ENCODE measurements around the gene HYAL4. TPM values are rescaled to one million over a fixed set of nuclear protein-coding genes. Genes with fewer than 3 reads are reported as not detected.

Gene HYAL4
- total RNA-seq, 2 donors from 2014 or later: not detected

GRCh38 chr7:123860848-123861247 is 15.9 kb downstream of the HYAL4 start:
- H3K9me3 ChIP-seq (ENCODE audit: control insufficient read depth, low read length, poor library complexity, severe bottlenecking): no peaks in the 10 kb centered on the region
- H3K4me3 Mint-ChIP-seq: no peak overlapping the region
- no peak overlapping the region for H3K27ac Mint-ChIP-seq
- peaks cover 24% of the 10 kb centered on the region for H3K27me3 Mint-ChIP-seq
- ATAC-seq (no peak), DNase-seq (no peak)
- H3K4me1 Mint-ChIP-seq: peaks cover 3% of the 10 kb centered on the region
- no peaks in the 10 kb centered on the region for H3K36me3 Mint-ChIP-seq (ENCODE audit: low read depth)

GRCh38 chr7:123862775-123863174 is 17.8 kb downstream of the HYAL4 start:
- Mint-ChIP-seq H3K27me3 (peaks cover 22% of the 10 kb centered on the region), H3K36me3 (ENCODE audit: low read depth) (no peaks in the 10 kb centered on the region), H3K27ac (no peak overlapping the region), H3K4me1 (peaks cover 3% of the 10 kb centered on the region), H3K4me3 (no peak overlapping the region)
- DNase-seq (no peak), ATAC-seq (no peak)
- H3K9me3 ChIP-seq (ENCODE audit: control insufficient read depth, low read length, poor library complexity, severe bottlenecking): no peaks in the 10 kb centered on the region

- no peaks in the 10 kb centered on the region for H3K9me3 ChIP-seq (ENCODE audit: control insufficient read depth, low read length, poor library complexity, severe bottlenecking)
- Mint-ChIP-seq H3K36me3 (ENCODE audit: low read depth) (no peaks in the 10 kb centered on the region), H3K27ac (no peak overlapping the region), H3K4me3 (no peak overlapping the region), H3K27me3 (peaks cover 19% of the 10 kb centered on the region), H3K4me1 (peaks cover 3% of the 10 kb centered on the region)
- no peak for DNase-seq
- no peak for ATAC-seq
Observed at GRCh38 chr7:123863461-123863860, 18.5 kb downstream of the HYAL4 start.

GRCh38 chr7:123864012-123864411 is 19.0 kb downstream of the HYAL4 start:
- Mint-ChIP-seq H3K27ac (no peak overlapping the region), H3K4me1 (peaks cover 3% of the 10 kb centered on the region), H3K36me3 (ENCODE audit: low read depth) (no peaks in the 10 kb centered on the region), H3K27me3 (peaks cover 19% of the 10 kb centered on the region), H3K4me3 (no peak overlapping the region)
- no peaks in the 10 kb centered on the region for H3K9me3 ChIP-seq (ENCODE audit: control insufficient read depth, low read length, poor library complexity, severe bottlenecking)
- DNase-seq: no peak
- no peak for ATAC-seq

- ATAC-seq (no peak), DNase-seq (no peak)
- Mint-ChIP-seq H3K27me3 (peaks cover 19% of the 10 kb centered on the region), H3K4me3 (no peak overlapping the region), H3K27ac (no peak overlapping the region), H3K36me3 (ENCODE audit: low read depth) (no peaks in the 10 kb centered on the region), H3K4me1 (peaks cover 3% of the 10 kb centered on the region)
- H3K9me3 ChIP-seq (ENCODE audit: control insufficient read depth, low read length, poor library complexity, severe bottlenecking): no peaks in the 10 kb centered on the region
Observed at GRCh38 chr7:123864436-123864835, 19.5 kb downstream of the HYAL4 start.

- H3K4me1 Mint-ChIP-seq: peaks cover 3% of the 10 kb centered on the region
- no peak overlapping the region for H3K4me3 Mint-ChIP-seq
- H3K27ac Mint-ChIP-seq: no peak overlapping the region
- H3K36me3 Mint-ChIP-seq (ENCODE audit: low read depth): no peaks in the 10 kb centered on the region
- DNase-seq: no peak
- peaks cover 18% of the 10 kb centered on the region for H3K27me3 Mint-ChIP-seq
- ATAC-seq: no peak
- H3K9me3 ChIP-seq (ENCODE audit: control insufficient read depth, low read length, poor library complexity, severe bottlenecking): no peaks in the 10 kb centered on the region
Observed at GRCh38 chr7:123864966-123865365, 20.0 kb downstream of the HYAL4 start.

GRCh38 chr7:123865517-123866117 is 20.6 kb downstream of the HYAL4 start:
- ATAC-seq (peak; percentile 78), DNase-seq (peak in 1 of 3 donors; percentile 25)
- H3K4me1 Mint-ChIP-seq: peaks cover 3% of the 10 kb centered on the region
- no peaks in the 10 kb centered on the region for H3K36me3 Mint-ChIP-seq (ENCODE audit: low read depth)
- H3K9me3 ChIP-seq (ENCODE audit: control insufficient read depth, low read length, poor library complexity, severe bottlenecking): no peaks in the 10 kb centered on the region
- peaks cover 20% of the 10 kb centered on the region for H3K27me3 Mint-ChIP-seq
- H3K27ac Mint-ChIP-seq: no peak overlapping the region
- H3K4me3 Mint-ChIP-seq: no peak overlapping the region

- no peak overlapping the region for H3K27ac Mint-ChIP-seq
- peaks cover 3% of the 10 kb centered on the region for H3K4me1 Mint-ChIP-seq
- DNase-seq (no peak), ATAC-seq (no peak)
- H3K9me3 ChIP-seq (ENCODE audit: control insufficient read depth, low read length, poor library complexity, severe bottlenecking): no peaks in the 10 kb centered on the region
- no peaks in the 10 kb centered on the region for H3K36me3 Mint-ChIP-seq (ENCODE audit: low read depth)
- peaks cover 29% of the 10 kb centered on the region for H3K27me3 Mint-ChIP-seq
- no peak overlapping the region for H3K4me3 Mint-ChIP-seq
Observed at GRCh38 chr7:123867225-123867624, 22.3 kb downstream of the HYAL4 start.

GRCh38 chr7:123871998-123872867 is 27.3 kb downstream of the HYAL4 start:
- no peak overlapping the region for H3K27ac Mint-ChIP-seq
- no peak overlapping the region for H3K4me3 Mint-ChIP-seq
- ATAC-seq: peak; percentile 50
- no peaks in the 10 kb centered on the region for H3K4me1 Mint-ChIP-seq
- no peak for DNase-seq
- H3K36me3 Mint-ChIP-seq (ENCODE audit: low read depth): no peaks in the 10 kb centered on the region
- no peaks in the 10 kb centered on the region for H3K9me3 ChIP-seq (ENCODE audit: control insufficient read depth, low read length, poor library complexity, severe bottlenecking)
- H3K27me3 Mint-ChIP-seq: peaks cover 45% of the 10 kb centered on the region

GRCh38 chr7:123872908-123873307 is 27.9 kb downstream of the HYAL4 start:
- H3K4me3 Mint-ChIP-seq: no peak overlapping the region
- H3K27me3 Mint-ChIP-seq: peaks cover 45% of the 10 kb centered on the region

GRCh38 chr7:123876557-123877256 is 31.7 kb downstream of the HYAL4 start:
- Mint-ChIP-seq H3K4me3 (no peak overlapping the region), H3K27ac (no peak overlapping the region), H3K36me3 (ENCODE audit: low read depth) (no peaks in the 10 kb centered on the region), H3K27me3 (peaks cover 33% of the 10 kb centered on the region), H3K4me1 (no peaks in the 10 kb centered on the region)
- DNase-seq (no peak), ATAC-seq (no peak)
- H3K9me3 ChIP-seq (ENCODE audit: control insufficient read depth, low read length, poor library complexity, severe bottlenecking): no peaks in the 10 kb centered on the region

More at GRCh38 chr7:123872908-123873307, 27.9 kb downstream of the HYAL4 start:
- no peak for ATAC-seq
- Mint-ChIP-seq H3K27ac (no peak overlapping the region), H3K36me3 (ENCODE audit: low read depth) (no peaks in the 10 kb centered on the region), H3K4me1 (no peaks in the 10 kb centered on the region)
- no peaks in the 10 kb centered on the region for H3K9me3 ChIP-seq (ENCODE audit: control insufficient read depth, low read length, poor library complexity, severe bottlenecking)
- DNase-seq: no peak

- Mint-ChIP-seq H3K36me3 (ENCODE audit: low read depth) (no peaks in the 10 kb centered on the region), H3K27me3 (peaks cover 15% of the 10 kb centered on the region), H3K4me1 (no peaks in the 10 kb centered on the region), H3K4me3 (no peak overlapping the region), H3K27ac (no peak overlapping the region)
- ATAC-seq (no peak), DNase-seq (no peak)
- H3K9me3 ChIP-seq (ENCODE audit: control insufficient read depth, low read length, poor library complexity, severe bottlenecking): no peaks in the 10 kb centered on the region
Observed at GRCh38 chr7:123879628-123880027, 34.7 kb downstream of the HYAL4 start.

GRCh38 chr7:123881300-123881699 is 36.3 kb downstream of the HYAL4 start:
- Mint-ChIP-seq H3K27me3 (peaks cover 6% of the 10 kb centered on the region), H3K36me3 (ENCODE audit: low read depth) (no peaks in the 10 kb centered on the region), H3K4me3 (no peak overlapping the region), H3K4me1 (no peaks in the 10 kb centered on the region), H3K27ac (no peak overlapping the region)
- DNase-seq: no peak
- H3K9me3 ChIP-seq (ENCODE audit: control insufficient read depth, low read length, poor library complexity, severe bottlenecking): no peaks in the 10 kb centered on the region
- ATAC-seq: no peak

Data from T-helper 17 cell (primary cell).